Stimulated activated CD4-positive, alpha-beta T cell treated with anti-CD3 and anti-CD28 coated beads, TNF-alpha, amount 100 ng/mL, for 24 hours (primary cell): Measurements from ENCODE around the gene DPEP1.

Experiments used
- DNase-seq, 3 experiments: peaks; one replicate each; pipeline ENCODE4 v3.0.0-alpha.2; 2020; ENCODE audit warnings: low read depth in 3 of 3

Gene DPEP1

DNA sequence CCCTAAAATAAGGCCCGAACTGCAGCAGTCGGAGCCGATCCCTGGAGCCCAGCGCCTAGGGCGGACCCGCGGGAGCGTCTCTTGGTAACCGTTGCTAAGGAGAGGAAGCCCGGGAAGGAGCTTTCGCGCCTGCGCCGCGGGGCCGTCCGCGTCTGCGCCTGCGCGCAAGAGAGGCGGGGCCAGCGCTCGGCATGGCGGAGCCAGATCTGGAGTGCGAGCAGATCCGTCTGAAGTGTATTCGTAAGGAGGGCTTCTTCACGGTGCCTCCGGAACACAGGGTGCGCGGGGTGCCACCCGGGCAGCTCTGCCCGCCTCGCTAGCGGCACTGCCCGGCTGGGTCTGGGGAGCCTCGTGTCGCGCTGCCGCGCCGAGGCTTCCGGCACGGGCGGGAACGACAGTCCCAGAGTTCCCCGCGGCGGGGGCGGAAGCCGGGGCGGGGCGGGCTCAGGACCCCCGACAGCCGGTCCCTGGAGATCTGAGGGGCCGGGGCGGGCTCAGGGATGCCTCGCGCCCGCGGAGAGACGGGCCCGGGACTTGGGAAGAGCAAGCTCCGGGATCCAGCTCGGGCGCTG, 73.2 kb downstream of the DPEP1 start, which contains the start of gene CDK10:
Gene CDK10, plus strand, starts transcription at position 170 of the 572 bp plus-strand sequence. Its CDS starts 22 bp downstream, at position 192.
- DNase-seq: peak; percentile 82 to 88 (median 88)

DNA sequence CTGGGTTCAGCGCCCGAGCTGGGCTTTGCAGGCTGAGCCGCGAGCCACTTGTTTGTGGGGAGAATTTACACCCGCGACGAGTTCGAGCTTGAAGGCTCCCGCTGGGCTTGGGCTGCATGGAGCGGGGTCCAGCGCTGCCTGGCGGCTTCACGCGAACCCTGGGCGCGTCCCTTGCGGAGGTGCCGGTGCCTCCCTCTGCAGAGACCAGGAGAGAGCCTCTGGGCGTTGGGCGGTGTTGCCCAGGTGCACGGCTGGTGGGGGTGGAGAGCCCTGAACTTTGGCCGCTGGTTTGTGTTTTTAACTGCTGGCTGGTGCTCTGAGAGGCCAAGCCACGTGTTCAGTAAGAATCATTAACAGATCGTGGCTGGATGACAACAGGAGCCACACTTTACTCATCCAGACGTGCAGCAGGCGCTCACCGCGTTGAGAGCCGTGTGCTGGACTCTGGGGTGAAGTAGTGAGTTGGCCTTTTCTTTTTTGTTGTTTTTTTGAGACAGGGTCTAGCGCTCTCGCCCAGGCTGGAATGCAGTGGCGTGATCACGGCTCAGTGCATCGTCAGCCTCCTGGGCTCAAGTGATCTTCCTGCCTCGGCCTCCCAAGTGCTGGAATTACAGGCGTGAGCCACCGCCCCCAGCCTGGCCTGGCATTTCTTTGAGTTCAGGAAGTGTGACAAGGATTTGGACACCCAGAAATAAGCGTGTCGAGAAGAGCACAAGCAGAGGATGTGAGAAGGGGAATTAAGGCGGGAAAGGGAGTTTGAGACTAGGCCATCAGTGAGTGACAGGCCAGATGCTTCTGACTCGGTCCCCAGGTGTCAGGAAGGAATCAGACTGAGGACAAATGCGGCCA, 73.9 kb downstream of the DPEP1 start:
- DNase-seq: no peak
